Kidney glomerular epithelial cell (primary cell): ENCODE measurements around the gene P2RX1.

Experiments
- DNase-seq: peaks from one replicate; lab custom pipeline; 2025; lab: John Stamatoyannopoulos, UW

The P2RX1 gene

DNA sequence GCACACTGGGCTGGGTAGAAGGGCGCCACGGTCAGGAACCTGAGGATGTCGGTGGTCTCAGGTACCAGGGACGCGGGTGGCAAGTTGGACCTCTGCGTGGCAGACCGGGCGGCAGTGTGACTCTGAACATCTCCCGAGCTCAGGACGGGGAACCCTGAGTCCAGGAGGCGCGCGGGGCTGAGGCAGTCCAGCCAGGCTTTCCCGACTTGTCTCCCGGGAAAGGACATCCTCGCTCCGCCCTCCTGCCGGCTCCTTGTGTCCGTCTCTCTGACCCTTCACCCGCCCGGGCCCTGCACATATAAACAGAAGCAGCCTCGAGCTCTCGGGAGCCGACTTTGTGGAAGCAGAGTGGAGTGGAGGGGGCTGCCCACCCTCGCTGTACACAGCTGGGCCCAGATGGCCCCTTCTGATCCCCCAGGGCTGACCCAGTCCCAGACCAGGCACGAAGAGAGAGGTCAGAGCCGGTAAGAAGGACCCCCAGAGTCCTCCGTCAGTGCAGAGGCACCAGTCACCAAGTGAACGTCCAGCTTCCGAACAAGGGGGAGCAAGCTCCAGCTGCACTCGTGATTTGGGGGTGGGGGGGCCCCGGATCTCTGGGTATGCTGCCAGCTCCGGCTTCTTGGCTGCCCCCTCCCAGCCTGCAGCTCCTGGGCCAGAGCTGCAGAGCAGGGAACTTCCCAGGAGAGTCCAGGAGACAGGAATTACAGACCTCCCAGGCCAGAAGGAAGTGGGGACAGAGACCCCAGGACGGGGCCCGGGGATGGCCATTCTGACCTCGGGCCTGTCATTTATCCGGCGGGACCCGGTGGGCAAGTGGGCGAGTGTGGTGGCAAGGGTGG lies 8.5 kb upstream of the P2RX1 start:
- DNase-seq, result no peak

DNA sequence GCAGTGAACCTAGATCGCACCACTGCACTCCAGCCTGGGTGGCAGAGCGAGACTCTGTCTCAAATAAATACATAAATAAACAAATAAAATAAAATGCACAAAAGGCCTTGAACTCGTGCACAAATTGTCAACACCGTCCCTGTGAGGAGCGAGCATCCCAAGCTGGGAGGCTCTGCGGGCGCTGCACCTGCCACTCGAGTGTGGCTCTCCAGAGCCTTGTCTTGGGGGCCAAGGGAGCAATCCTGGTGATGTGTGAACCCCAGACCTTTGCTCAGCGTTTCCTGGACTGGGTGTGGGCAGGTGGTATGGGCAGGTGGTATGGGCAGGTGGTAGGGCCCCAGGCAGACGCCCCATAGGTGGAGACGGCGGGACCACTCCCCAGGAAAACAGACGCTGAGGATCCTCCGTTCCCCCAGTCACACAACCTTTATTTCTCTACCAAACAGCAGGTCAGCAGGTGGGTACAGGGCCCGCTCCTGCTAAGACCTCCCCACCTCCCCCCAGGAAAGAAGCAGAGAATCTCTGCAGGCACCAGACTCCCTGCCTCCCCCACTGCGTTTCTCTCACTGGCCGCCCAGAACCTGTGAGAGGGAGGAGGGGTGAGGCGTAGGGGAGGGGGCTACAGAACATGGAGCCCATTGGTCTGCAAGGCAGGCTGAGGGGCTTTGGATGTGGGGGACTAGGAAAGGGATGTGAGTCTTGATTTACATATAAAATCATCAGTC lies 7.4 kb upstream of the P2RX1 start:
- no peak for DNase-seq

DNA sequence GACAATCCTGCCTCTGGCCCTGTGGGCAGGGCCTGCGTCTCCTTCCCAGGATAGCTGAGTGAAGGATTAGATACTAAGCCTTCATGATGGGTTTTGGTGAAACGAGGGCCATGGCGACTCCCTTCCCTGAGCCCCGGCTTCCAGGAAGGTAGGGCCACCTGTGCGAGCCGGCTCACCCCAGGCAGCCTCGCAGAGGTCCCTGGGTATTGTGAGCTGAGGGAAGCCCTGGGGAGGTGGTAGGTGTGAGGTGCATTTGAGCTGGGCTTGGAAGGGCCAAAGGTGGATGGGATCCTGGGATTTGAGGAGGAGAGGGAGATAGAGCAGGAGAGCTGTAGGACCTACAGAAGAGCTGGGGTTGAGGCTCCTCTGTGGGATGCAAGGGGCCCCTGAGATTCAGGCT lies 6.5 kb upstream of the P2RX1 start:
- no peak for DNase-seq

DNA sequence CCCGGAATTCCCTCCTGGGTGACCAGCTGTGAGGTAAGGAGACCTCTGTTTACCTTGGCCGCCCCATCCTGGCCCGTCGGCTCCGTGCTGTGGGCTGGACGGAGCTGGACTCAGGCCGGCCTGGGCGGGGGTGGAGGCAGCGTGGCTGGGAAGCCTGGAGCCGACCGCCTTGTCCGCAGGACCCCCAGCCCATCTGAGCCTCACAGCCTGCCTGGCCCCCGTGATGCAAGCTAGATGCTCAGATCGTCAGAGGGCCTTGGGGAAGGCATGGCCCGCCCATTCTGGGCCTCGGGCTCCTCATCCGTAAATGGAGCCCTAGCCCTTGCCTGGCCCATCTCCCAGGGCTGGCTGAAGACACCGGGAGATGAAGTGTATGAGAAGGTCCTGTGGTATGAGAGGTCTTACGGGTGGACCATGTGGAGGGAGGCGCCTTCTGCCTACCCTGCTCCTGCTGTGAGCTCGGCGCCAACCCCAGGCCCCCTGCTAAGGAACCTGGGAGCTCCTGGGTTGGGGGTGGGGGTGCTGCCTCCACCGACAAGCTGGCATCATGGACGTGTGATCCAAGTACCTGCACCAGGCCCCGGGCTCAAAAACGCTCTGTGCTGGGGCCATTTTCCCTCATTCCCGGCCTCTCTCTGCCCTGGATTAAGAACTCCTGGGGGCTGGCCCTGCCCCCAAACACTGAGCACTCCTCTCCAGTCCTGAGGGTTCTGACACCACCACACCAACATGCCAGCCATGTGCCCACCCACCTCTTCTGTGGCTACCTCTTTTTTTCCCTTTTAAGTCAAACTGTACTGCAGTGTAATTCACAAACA lies 5.4 kb upstream of the P2RX1 start:
- DNase-seq, result no peak

DNA sequence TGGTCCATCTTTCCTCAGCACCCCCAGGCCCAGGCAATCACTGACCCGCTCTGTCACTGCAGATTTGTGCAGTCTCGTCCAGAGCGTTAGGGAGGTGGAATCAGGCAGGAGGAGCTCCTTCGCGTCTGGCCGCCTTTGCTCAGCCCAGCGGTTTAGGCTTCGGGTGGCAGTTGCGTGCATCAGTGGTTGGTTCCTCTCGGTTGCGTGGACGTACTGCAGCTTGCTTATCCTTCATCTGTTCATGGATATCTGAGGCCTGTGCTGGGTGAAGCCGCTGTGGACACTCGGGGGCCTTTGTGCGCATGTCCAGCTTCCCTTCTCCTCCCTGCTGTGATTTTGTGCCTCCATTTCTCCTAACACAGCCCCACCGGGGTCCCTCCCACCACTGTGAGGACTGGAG lies 4.7 kb upstream of the P2RX1 start:
- DNase-seq, result peak; percentile 2

DNA sequence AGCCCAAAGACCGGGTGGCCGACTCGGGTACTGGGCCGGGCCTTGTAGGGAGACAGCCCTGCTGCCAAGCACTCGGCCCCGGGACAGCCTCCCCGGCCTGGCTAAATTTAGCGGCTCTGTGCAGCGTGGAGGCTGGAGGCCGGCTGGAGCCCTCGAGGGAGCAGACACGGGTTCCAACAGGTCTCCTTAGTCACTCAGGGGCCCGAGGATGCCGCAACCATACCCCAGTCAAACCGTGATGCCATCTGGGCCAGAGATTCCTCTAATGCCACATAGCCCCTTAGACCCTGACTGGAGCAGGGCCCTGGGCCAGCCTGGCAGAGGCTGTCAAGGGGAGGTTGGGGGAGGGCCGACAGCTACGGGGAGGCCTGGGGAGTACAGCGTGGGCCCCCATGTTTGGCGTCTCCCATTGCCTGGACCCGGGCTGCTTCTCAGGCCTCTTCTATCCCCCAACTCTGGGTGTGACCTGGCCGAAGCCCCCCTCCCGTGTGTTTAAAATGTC lies 2.9 kb upstream of the P2RX1 start:
- DNase-seq, result no peak

DNA sequence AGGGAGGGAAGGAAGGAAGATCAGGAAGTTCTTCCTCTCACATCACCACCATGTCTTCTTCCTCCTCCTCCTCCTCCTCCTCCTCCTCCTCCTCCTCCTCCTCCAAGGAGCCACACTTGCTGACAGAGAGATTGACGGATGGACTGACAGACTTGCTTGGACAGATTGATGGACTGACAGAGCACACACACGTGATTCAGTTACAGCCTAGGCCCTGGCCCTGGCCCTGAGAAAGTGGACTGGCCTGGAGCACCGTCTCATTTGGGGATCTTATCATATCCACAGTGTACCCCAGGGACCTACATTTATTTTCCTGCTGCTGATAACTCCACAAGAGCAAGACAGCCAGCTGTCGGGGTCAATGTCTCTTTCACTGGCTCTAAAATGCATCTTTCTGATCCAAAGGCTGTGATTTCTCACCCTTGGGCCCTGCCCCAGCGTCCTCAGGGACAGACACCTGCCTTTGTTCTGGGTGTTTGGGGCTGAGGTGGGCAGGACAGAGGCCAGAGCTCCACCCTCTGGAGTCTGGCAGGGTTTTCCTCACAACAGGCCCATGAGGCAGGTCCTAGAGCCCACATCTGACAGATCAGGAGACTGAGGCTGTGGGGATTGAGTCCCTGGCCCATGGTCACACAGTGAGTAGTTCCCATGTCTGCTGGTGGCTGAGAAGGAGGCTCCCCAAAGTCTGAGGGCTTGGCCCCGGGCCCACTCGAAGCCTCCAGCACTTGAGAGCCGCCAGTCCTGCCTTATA lies 2.3 kb upstream of the P2RX1 start:
- no peak for DNase-seq

DNA sequence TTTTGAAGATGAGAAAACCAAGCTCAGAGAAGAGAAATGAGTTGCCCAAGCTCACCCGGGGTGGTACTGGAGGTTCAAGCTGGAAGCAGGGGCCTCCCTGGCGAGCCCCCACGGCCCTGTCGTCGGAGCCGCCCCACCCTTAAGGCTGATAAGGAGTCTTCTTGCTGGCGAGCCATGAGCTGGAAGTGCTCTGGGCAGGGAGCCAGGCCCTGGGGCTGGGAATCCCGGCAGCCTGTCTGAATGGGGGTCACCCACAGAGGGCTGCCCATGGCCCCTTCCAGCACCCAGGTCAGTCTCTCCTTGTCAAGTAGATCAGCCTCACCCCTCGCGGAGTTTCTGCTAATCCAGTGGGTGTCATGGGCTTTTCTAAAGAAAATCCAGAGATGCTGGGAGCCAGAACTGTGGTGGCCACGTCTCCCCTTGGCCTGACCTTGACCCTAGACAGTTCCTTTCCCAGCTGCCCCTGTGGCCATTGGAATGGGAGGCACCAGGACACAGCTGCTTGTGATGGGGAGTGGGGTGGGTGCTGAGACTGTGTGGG lies 1.2 kb upstream of the P2RX1 start:
- no peak for DNase-seq

DNA sequence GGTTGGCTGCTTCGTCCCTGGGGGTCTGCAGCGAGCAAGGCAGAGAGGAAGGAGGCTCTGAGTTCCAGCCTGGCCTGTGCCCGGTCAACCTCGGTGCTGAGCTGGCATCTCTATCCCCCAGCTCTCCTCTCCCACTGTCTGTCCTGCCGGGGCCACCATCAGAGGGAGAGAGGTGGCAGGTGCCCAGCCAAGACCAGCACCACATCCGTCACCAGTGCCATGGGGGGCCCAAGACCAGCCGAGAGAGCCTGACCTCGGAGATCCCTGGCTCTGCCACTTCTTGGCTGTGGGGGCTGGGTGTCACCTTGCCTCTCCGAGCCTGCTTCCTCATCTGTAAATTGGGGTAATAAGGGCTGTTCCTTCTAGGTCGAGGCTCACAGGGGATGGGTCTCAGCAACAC lies 560 bp upstream of the P2RX1 start:
- no peak for DNase-seq

DNA sequence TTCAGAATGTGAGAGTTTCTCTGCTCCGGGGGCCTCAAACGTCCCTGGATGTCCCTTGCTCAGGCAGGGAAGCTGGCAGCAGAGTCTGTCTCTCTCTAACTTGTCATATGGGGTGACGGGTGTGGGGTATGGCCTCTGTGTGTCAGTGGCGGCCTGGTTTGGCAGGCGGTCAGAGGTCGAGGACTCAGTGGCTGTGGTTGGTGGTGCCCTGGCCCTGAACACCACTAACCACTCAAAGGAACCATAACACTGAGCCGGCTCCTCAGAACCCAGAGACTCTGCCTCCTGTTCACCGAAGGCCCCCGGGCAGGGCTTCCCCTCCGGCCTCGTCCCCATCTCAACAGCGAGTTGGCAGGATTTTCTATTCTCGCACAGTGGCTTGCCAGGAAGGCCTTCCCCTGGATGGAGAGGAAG lies 677 bp downstream of the P2RX1 start:
- DNase-seq, result no peak

DNA sequence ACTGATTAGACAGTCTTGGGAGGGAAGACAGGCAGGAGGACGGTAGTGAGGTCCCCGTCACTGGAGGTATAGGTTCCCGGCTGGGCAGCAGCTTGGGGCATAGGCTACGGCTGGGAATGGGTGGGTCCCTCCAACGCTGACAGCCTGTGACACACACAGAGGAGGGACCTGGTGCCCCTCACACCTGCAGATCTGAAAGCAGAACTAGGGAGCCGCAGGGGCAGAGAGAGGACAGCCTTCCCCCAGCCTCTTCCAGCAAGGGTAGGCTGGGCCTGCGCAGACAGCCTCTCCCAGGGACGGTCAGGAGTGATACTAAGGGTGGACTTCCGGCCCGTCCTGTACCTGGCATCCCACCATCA lies 2.0 kb downstream of the P2RX1 start:
- no peak for DNase-seq

DNA sequence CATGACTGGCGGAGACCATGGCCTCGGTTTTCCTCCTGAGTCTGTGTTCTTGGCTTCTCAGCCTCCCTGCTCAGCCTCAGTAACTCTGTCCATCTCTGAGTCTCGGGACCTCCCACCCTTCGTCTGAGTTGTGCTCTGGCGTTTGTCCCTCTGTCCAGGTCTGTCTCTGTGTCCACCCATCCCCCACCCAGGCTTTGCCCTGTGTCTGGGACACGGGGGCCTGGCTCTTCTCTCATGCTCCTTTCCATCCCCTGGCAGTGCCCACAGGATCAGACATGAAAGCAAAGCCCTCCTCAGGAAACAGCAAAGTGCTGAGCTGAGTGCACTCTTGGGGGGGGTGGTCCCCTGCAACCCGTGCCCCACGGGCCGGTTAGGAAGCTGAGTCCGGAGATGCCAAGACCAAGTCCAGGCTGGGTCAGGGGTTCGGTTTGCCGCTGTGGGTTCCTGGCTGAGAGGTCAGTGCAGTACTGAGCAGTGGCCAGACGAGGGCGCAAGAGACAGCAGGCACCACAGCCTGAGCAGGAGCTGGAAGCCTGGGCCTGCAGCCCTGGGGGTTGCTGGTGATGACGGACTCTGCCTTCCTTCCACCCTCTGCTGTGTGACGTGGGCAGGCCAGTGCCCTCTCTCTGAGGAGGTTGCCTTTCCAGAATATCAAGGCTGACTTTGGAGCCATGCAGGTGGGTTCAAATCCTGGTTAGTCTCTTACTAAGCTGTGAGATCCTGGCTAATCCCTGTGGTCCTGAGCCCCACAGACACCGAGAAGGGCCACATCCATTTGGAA lies 2.5 kb downstream of the P2RX1 start:
- peak; percentile 54 for DNase-seq

DNA sequence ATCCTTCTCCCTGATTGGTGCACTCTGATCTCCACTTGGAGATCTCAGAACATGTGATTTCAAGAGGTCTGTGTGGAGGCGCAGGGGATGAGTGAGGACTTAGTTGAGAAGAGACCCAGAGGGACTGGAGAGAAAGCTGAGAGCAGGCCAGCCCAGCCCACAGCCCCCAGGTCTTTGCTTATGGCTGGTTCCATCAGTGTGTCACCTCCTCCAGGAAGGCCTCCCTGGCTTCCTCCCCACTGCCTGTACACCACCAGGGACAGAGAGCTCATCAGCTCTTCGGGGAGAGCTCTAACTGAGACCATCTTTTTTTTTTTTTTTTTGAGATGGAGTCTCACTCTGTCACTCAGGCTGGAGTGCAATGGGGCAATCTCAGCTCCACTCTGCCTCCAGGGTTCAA lies 3.4 kb downstream of the P2RX1 start:
- DNase-seq, result no peak

DNA sequence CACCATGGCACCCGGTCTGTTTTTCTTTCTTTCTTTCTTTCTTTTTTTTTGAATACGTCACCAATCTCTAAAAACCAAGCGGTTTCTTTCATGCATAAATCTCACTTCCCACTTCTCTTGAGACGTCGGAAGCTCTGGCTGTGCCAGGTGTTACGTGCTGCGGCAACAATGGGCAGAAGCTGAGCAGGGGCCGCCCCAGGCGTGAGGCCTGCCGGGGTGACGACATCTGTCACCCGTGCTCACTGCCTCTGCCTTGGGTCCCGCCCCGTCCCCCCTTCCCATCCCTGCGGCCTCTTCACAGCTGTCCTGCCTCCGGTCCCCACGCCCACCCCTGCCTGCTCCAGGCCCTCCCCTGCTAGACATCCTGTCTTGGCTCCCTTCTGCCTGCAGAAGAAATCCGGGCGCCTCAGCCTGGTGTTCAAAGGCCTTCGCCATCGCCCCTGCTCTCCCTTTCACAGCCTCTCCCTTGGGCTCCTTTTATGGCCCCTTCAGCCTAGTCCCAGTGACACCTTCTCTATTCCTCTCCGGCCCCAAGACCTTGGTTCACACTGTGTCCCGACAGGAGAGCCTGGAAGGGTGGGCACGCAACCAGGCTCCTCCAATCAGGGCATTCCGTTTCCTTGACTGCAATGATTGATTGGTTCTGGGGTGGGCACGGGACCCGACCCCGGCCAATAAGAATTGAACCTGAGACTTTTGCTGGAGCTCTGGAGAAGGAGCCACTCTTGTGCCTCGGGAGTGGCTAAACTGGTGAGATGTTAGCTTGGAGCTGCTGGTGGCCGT lies 4.8 kb downstream of the P2RX1 start:
- DNase-seq, result no peak

DNA sequence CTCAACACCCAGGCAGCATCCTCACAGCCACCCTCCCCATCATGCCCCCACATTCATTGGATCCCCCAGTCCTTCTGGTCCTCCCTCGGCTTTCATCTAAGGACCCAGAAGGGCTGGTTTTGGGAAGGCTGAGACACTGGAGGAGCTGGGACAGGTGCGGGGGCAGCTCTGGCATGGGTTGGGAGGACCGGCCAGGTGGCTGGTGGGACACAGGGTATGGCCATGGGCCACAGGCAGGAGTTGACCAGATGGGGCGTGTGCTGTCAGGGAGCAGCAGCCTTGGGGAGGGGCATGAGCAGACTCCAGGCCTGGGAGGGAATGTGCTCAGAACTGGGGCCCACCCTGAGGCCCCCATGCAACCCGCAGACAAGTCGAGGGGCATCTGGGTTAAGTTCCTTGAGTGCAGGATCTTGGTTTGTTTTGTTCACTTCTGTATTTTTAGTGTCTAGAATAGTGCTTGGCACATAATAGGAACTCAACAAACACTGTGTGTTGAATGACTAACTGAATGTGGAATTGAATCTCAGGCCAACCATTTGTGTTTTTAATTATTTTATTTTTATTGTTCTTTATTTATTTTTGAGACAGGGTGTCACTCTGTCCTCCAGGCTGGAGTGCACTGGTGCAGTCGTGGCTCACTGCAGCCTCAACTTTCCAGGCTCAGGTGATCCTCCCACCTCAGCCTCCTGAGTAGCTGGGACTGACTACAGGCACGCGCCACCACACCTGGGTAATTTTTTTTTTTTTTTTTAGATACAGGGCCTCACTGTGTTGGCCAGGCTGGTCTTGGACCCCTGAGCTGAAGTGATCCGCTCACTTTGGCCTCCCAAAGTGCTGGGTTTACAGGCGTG lies 5.6 kb downstream of the P2RX1 start:
- DNase-seq, result no peak

DNA sequence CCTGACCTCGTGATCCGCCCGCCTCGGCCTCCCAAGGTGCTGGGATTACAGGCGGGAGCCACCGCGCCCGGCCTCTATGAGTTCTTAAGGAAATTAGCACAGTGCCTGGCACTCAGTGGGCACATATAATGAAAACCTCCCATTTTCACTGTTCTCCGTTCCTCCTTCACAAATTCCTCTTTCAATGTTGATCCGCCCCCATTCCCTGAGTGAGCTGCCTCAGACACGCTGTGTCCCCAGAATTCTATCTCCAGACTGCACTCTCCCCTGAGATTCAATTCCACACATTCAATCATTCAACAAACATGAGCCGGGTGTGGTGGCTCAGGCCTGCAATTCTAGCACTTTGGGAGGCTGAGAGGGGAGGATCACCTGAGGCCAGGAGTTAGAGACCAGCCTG lies 7.0 kb downstream of the P2RX1 start:
- DNase-seq, result no peak

DNA sequence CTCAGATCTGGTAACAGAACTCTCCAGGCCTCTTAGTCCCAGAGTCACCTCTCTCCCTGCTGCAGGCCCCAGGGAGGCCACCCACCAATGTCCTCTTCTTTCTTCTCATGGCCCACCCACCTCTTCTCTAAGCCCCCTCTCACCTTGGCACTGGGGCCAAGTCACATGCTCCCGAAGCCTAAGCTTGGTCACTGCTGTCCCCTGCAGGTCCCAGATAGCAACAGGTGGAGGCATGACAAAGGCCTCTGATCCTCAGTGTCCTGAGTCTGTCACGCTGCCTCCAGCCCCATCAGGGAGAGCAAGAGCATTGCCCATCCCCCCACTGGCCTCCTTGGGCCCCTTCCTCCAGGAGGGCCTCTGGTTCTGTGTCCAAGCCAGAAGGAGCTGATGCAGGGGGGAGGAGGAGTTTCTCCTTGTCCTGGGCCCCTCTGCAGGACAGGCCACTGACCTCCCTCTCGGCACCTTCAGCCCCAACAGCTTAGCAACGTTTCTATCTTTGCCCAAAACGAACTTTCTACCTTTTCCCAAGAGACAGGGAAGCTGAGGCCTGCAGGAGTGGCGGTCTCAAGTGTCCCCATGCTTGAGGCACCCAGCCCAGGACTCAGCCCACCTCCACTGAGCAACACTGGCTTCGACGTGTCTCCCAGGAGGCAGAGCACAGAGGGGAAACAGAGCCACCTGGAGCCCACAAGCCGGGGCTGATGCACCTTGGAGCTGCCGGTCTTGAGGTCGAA lies 8.6 kb downstream of the P2RX1 start:
- no peak for DNase-seq

DNA sequence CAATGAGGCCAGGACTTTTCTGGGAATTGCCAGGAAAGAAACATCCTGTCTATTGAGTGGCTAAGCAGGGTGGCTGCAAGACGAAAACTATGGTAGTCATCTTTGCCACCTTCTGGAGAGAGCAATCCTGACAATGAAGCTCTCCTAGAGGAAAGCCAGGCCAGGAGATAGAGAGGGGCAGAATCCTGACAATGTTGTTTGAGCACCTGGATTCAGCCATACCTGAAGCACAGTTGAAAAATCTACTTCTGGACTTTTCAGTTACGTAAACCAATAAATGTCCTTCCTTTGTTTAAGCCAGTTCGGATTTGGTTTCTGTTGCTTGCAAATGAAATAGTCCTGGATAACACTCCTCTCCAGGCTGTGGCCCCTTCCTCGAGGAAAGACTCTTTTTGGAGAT lies 9.4 kb downstream of the P2RX1 start:
- no peak for DNase-seq
